B cell (primary cell): ENCODE data around the gene TMEM131L. TPM values are rescaled to one million over a fixed set of nuclear protein-coding genes. Genes with fewer than 3 reads are reported as not detected.

Experiments
- ATAC-seq: fragments of 200-7000 bp; cut with Tn5 transposase; one replicate; pipeline ENCODE4 v1.10.0; 2021; ENCODE audit warnings: low read depth, mild to moderate bottlenecking, moderate number of reproducible peaks, moderate library complexity
- CTCF ChIA-PET: fragments of 350-600 bp; sonication (Branson Sonifier 250); formaldehyde crosslinking; loops from one replicate; lab custom pipeline; 2021; ENCODE audit warnings: antibody characterized with exemption, inconsistent platforms; lab: Charles Lee
- POLR2A ChIA-PET: fragments of 350-600 bp; sonication (Branson Sonifier 250); formaldehyde crosslinking; loops from one replicate; lab custom pipeline; 2021; ENCODE audit warnings: antibody characterized with exemption; lab: Charles Lee
- DNase-seq: peaks from one replicate; pipeline ENCODE4 v3.0.0; 2013
- H2AFZ ChIP-seq: 2 replicates; pipeline ENCODE4 v1.6.1; 2012; ENCODE audit warnings: mild to moderate bottlenecking, low read depth, low read length; ENCODE audit not compliant: insufficient read depth, poor library complexity, severe bottlenecking
- H3K27ac ChIP-seq, 2 donors: 1 replicate in 1 of 2; 2 replicates in 1 of 2; pipeline ENCODE4 v1.5.1; 2012 to 2013; ENCODE audit warnings: low read length in 2 of 2, mild to moderate bottlenecking in 2 of 2, moderate library complexity in 1 of 2
- H3K27me3 ChIP-seq, 4 experiments: fragments of 200-600 bp in 1 of 4; sonication (generic) in 1 of 4; replicated peaks in 1 of 4; 1 replicate in 2 of 4; 2 replicates in 2 of 4; pipeline versions ENCODE4 v1.6.1 to v1.7.0; 2013 to 2016; ENCODE audit warnings: low read length in 3 of 4, mild to moderate bottlenecking in 2 of 4, mixed read lengths in 1 of 4, moderate library complexity in 1 of 4; ENCODE audit not compliant: insufficient read depth in 4 of 4, control insufficient read depth in 3 of 4; ENCODE audit errors: control extremely low read depth in 1 of 4
- H3K36me3 ChIP-seq, 2 experiments: replicated peaks in 1 of 2; 1 replicate in 1 of 2; 2 replicates in 1 of 2; pipeline versions ENCODE4 v1.6.1 to v1.7.1; 2013; ENCODE audit warnings: low read length in 1 of 2; ENCODE audit not compliant: insufficient read depth in 2 of 2, control insufficient read depth in 1 of 2; ENCODE audit errors: control extremely low read depth in 1 of 2, extremely low read depth in 1 of 2
- H3K4me1 ChIP-seq, 2 donors: fragments of 200-600 bp in 1 of 2; sonication (generic) in 1 of 2; 1 replicate in 1 of 2; 2 replicates in 1 of 2; pipeline versions ENCODE4 v1.5.1 to v1.6.1; 2013 to 2017; ENCODE audit warnings: low read length in 2 of 2; ENCODE audit not compliant: control insufficient read depth in 2 of 2, insufficient read depth in 2 of 2
- H3K4me2 ChIP-seq: replicated peaks from 2 replicates; pipeline ENCODE3; 2012; ENCODE audit warnings: mild to moderate bottlenecking, low read depth, low read length; ENCODE audit not compliant: poor library complexity, severe bottlenecking
- H3K4me3 ChIP-seq, 5 experiments: fragments of 200-600 bp in 1 of 5; sonication (generic) in 1 of 5; 1 replicate in 3 of 5; 2 replicates in 2 of 5; pipeline versions ENCODE4 v1.5.1 to v1.7.0; 2011 to 2016; ENCODE audit warnings: low read length in 4 of 5, mild to moderate bottlenecking in 4 of 5, low read depth in 2 of 5, control low read depth in 1 of 5, moderate library complexity in 1 of 5; ENCODE audit not compliant: insufficient read depth in 1 of 5; ENCODE audit errors: control extremely low read depth in 1 of 5, extremely low read depth in 1 of 5
- H3K79me2 ChIP-seq: fragments of 200-600 bp; sonication (generic); one replicate; pipeline ENCODE4 v1.6.0; 2016; ENCODE audit warnings: low read length; ENCODE audit not compliant: control insufficient read depth, insufficient read depth
- H3K9ac ChIP-seq: fragments of 200-600 bp; sonication (generic); 2 replicates; pipeline ENCODE4 v1.6.1; 2017; ENCODE audit warnings: mild to moderate bottlenecking, low read length, moderate library complexity
- H3K9me3 ChIP-seq, 3 donors: one replicate each; pipeline versions ENCODE4 v1.6.1 to v1.7.1; 2013; ENCODE audit warnings: low read length in 2 of 3; ENCODE audit not compliant: control insufficient read depth in 2 of 3, insufficient read depth in 1 of 3; ENCODE audit errors: control extremely low read depth in 1 of 3
- H4K20me1 ChIP-seq: 2 replicates; pipeline ENCODE4 v1.6.0; 2012; ENCODE audit warnings: mild to moderate bottlenecking, low read length; ENCODE audit not compliant: insufficient read depth, control insufficient read depth, poor library complexity, severe bottlenecking
- H3K27ac Mint-ChIP-seq: one replicate; pipeline ENCODE4 v1.8.0; 2021; ENCODE audit warnings: mixed read lengths
- H3K27me3 Mint-ChIP-seq: one replicate; pipeline ENCODE4 v1.8.0; 2021; ENCODE audit warnings: mixed read lengths
- H3K4me1 Mint-ChIP-seq: one replicate; pipeline ENCODE4 v1.8.0; 2021; ENCODE audit warnings: mixed read lengths
- H3K4me3 Mint-ChIP-seq: one replicate; pipeline ENCODE4 v1.8.0; 2021; ENCODE audit warnings: mixed read lengths
- H3K9me3 Mint-ChIP-seq: one replicate; pipeline ENCODE4 v1.8.0; 2022; ENCODE audit warnings: mixed read lengths; ENCODE audit not compliant: insufficient read depth
- EZH2 ChIP-seq: IDR thresholded peaks from 2 replicates; pipeline ENCODE4 v1.6.1; 2012; ENCODE audit warnings: borderline replicate concordance, low read depth, mild to moderate bottlenecking, moderate library complexity, low read length; ENCODE audit not compliant: insufficient read depth, poor library complexity, severe bottlenecking
- WGBS: methylation state at CpG from one replicate; pipeline ENCODE4 v1.1.5; 2013; ENCODE audit warnings: missing lambda C conversion rate; ENCODE audit not compliant: insufficient coverage; 5-methylcytosine and 5-hydroxymethylcytosine counted together
- intact Hi-C: fragments of 100-400 bp; cut with micrococcal nuclease; formaldehyde crosslinking; loops from one replicate; pipeline ENCODE4 v1.10.0; 2022
- polyA plus RNA-seq: library from polyadenylated mRNA; depleted of rRNA; stranded (reverse); fragments of >200 nt; gene quantifications from 2 replicates; pipeline ENCODE4 v1.2.3, GENCODE V29; 2012
- total RNA-seq, 2 donors: library from RNA; stranded (reverse); fragments of 120-200 nt in 1 of 2; gene quantifications; 1 replicate in 1 of 2; 2 replicates in 1 of 2; pipeline versions ENCODE4 v1.2.3 to v1.2.4, GENCODE V29; 2013 to 2022
- TF ChIP-seq, protein P1 (sequence below): fragments of 200-600 bp; IDR thresholded peaks from one replicate; pipeline ENCODE4 v1.8.0; 2022; ENCODE audit warnings: antibody characterized with exemption, mild to moderate bottlenecking

Gene TMEM131L
- total and polyA plus RNA-seq, 2 donors (not counting 1 experiment from before 2014, with no cell fraction given) = 56.4 to 120 TPM

DNA sequence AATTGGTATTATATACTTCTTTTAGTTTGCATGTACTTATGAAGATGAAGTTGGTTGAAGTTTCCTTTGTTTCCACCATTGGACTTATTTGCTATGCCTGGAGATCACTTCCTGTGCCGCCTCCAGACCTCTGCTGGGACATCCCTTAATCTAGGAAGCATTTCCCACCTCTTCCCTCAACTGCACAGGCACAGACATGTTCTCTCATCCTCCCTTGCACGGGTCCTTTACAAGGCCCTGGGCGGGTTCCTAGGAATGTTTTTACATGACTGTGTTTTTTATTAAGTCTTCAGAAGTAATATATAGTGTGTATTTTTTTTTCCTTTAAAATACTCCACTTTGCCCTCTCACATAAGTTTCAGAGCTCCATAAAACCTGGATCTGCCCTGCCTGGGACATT is 51.0 kb downstream of the TMEM131L start:
- Histone ChIP-seq H4K20me1 (peaks cover 67% of the 10 kb centered on the region), H3K27me3 (no peaks in the 10 kb centered on the region), H3K9me3 (no peaks in the 10 kb centered on the region), H3K4me2 (no peak overlapping the region), H3K4me3 (no peak overlapping the region), H3K79me2 (peaks cover 100% of the 10 kb centered on the region), H3K27ac (peak overlapping the region in 1 of 2 donors; percentile 87), H2AFZ (no peak overlapping the region), H3K36me3 (peaks cover 0 to 46% of the 10 kb centered on the region in 2 experiments), H3K4me1 (peaks cover 64 to 67% of the 10 kb centered on the region in 2 donors), H3K9ac (no peak overlapping the region)
- intact Hi-C loops = no loop called here
- Mint-ChIP-seq H3K27ac (peak overlapping the region; percentile 67), H3K4me3 (no peak overlapping the region), H3K4me1 (peaks cover 81% of the 10 kb centered on the region), H3K27me3 (no peaks in the 10 kb centered on the region), H3K9me3 (no peaks in the 10 kb centered on the region)
- no peak for DNase-seq
- CTCF ChIA-PET = interaction anchor here (1.5 kb wide), 1 partner anchor 84 kb away, joined by 3 read pairs; no protein-coding TSS in a partner anchor
- TF ChIP-seq EZH2 = no peak
- TF ChIP-seq, protein P1, sequence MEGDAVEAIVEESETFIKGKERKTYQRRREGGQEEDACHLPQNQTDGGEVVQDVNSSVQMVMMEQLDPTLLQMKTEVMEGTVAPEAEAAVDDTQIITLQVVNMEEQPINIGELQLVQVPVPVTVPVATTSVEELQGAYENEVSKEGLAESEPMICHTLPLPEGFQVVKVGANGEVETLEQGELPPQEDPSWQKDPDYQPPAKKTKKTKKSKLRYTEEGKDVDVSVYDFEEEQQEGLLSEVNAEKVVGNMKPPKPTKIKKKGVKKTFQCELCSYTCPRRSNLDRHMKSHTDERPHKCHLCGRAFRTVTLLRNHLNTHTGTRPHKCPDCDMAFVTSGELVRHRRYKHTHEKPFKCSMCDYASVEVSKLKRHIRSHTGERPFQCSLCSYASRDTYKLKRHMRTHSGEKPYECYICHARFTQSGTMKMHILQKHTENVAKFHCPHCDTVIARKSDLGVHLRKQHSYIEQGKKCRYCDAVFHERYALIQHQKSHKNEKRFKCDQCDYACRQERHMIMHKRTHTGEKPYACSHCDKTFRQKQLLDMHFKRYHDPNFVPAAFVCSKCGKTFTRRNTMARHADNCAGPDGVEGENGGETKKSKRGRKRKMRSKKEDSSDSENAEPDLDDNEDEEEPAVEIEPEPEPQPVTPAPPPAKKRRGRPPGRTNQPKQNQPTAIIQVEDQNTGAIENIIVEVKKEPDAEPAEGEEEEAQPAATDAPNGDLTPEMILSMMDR = no peak
- POLR2A ChIA-PET = no interaction called here
- no CpG with 5 or more reads among the region's 3 CpGs for WGBS
- ATAC-seq = no peak

DNA sequence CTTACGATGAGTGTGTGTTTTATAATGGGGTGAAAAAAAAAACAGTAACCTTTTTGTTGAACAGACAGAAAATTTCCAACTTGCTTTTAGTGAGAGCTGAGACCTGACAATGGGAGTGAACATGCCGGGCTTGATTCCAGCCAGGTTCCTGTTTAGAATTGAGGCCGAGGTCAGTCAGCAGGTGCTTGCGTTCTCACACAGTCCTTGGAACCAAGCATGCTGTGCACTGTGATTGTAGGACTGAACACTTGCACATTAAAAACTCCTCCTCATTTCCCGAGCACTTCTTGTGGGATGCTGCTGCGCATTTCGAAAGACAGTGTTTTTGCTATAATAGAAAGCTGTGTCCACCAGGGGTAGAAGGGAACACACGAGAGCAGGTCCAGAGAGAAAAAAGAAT is 51.8 kb downstream of the TMEM131L start:
- no peaks in the 10 kb centered on the region for H3K27me3 ChIP-seq
- no peak for DNase-seq
- ChIA-PET POLR2A (interaction anchor here (0.9 kb wide), 1 partner anchor 53 kb away, joined by 3 read pairs; no protein-coding TSS in a partner anchor), CTCF (interaction anchor here (1.0 to 1.5 kb wide), 3 partner anchors 51 to 85 kb away, joined by 3 read pairs; no protein-coding TSS in a partner anchor)
- H2AFZ ChIP-seq = no peak overlapping the region
- H3K9me3 ChIP-seq = no peaks in the 10 kb centered on the region
- H3K9ac ChIP-seq = peak overlapping the region; percentile 20
- peak overlapping the region; percentile 31 for H3K4me2 ChIP-seq
- Mint-ChIP-seq H3K4me1 (peaks cover 81% of the 10 kb centered on the region), H3K9me3 (no peaks in the 10 kb centered on the region), H3K4me3 (peak overlapping the region; percentile 69), H3K27me3 (no peaks in the 10 kb centered on the region), H3K27ac (peak overlapping the region; percentile 73)
- H3K4me1 ChIP-seq = peaks cover 69 to 72% of the 10 kb centered on the region in 2 donors
- peaks cover 0 to 42% of the 10 kb centered on the region in 2 experiments for H3K36me3 ChIP-seq
- no peak for TF ChIP-seq EZH2
- TF ChIP-seq, protein P1 = no peak
- ATAC-seq = no peak
- peak overlapping the region in 1 of 2 donors; percentile 87 for H3K27ac ChIP-seq
- H4K20me1 ChIP-seq = peaks cover 67% of the 10 kb centered on the region
- intact Hi-C loops = loop anchor here (1.0 to 2.0 kb wide), 2 partner anchors 20 to 57 kb away; no protein-coding TSS in a partner anchor
- WGBS = 88% methylated on average over 5 of the region's 8 CpGs
- no peak overlapping the region for H3K4me3 ChIP-seq
- H3K79me2 ChIP-seq = peaks cover 100% of the 10 kb centered on the region
